HEK293 (cell line): ENCODE data around the gene COA8.
A peak's percentile ranks its signal among the peaks of the same experiment; 100 is the strongest.

Source experiments
- CTCF ChIA-PET: fragments of 350-600 bp; formaldehyde crosslinking; extraction: SDS; loops from one replicate; lab custom pipeline; 2021; ENCODE audit warnings: antibody characterized with exemption; lab: Yijun Ruan, JAX
- POLR2A ChIA-PET: fragments of 300-600 bp; formaldehyde crosslinking; extraction: SDS; loops from one replicate; lab custom pipeline; 2020; ENCODE audit warnings: antibody characterized with exemption, inconsistent platforms; lab: Yijun Ruan, JAX
- H3K27ac ChIP-seq: fragments of 200-500 bp; sonication (Bioruptor generic); 2 replicates; pipeline ENCODE4 v1.5.1; 2014; ENCODE audit warnings: low read depth, low read length, control low read depth, inconsistent platforms; ENCODE audit errors: extremely low read depth
- H3K36me3 ChIP-seq, 2 experiments: fragments of 200-500 bp in 1 of 2; sonication (Bioruptor generic) in 1 of 2; 1 replicate in 1 of 2; 2 replicates in 1 of 2; pipeline ENCODE4 v1.5.1; 2014 to 2017; ENCODE audit warnings: inconsistent platforms in 2 of 2, low read length in 2 of 2; ENCODE audit not compliant: control insufficient read depth in 2 of 2, insufficient read depth in 1 of 2
- H3K4me1 ChIP-seq: fragments of 200-500 bp; sonication (Bioruptor generic); 2 replicates; pipeline ENCODE4 v1.5.1; 2014; ENCODE audit warnings: mild to moderate bottlenecking, low read length, inconsistent platforms; ENCODE audit not compliant: control insufficient read depth, insufficient read depth
- H3K4me3 ChIP-seq: 2 replicates; pipeline ENCODE4 v1.5.1; 2011; ENCODE audit warnings: low read depth, mild to moderate bottlenecking, control low read depth, low read length, moderate library complexity
- H3K9me3 ChIP-seq: fragments of 200-500 bp; sonication (Bioruptor generic); 2 replicates; pipeline ENCODE4 v1.5.1; 2014; ENCODE audit warnings: low read depth, low read length, inconsistent platforms; ENCODE audit not compliant: control insufficient read depth, insufficient read depth
- GLIS1 ChIP-seq: fragments of 450-650 bp; formaldehyde crosslinking; IDR thresholded peaks from 2 replicates; pipeline ENCODE4 v1.5.1; 2016; ENCODE audit warnings: missing biosample characterization, missing genetic modification characterization
- KLF1 ChIP-seq: fragments of 450-650 bp; formaldehyde crosslinking; IDR thresholded peaks from 2 replicates; pipeline ENCODE4 v1.5.1; 2016; ENCODE audit warnings: missing biosample characterization, missing genetic modification characterization
- MYNN ChIP-seq: fragments of 450-650 bp; formaldehyde crosslinking; IDR thresholded peaks from 2 replicates; pipeline ENCODE4 v1.5.1; 2016; ENCODE audit warnings: missing biosample characterization, missing genetic modification characterization, borderline replicate concordance
- MZF1 ChIP-seq: fragments of 450-650 bp; formaldehyde crosslinking; IDR thresholded peaks from 2 replicates; pipeline ENCODE4 v1.5.1; 2017; ENCODE audit warnings: missing biosample characterization, missing genetic modification characterization, borderline replicate concordance
- PRDM6 ChIP-seq: fragments of 450-650 bp; formaldehyde crosslinking; IDR thresholded peaks from 2 replicates; pipeline ENCODE4 v1.5.1; 2017; ENCODE audit warnings: missing biosample characterization, missing genetic modification characterization
- TCF7L2 ChIP-seq: IDR thresholded peaks from 2 replicates; pipeline ENCODE4 v1.6.1; 2011; ENCODE audit warnings: low read depth, mild to moderate bottlenecking, inconsistent platforms, low read length, moderate library complexity, borderline replicate concordance
- WT1 ChIP-seq: fragments of 450-650 bp; formaldehyde crosslinking; IDR thresholded peaks from 2 replicates; pipeline ENCODE4 v1.5.1; 2016; ENCODE audit warnings: missing biosample characterization, missing genetic modification characterization
- ZBTB21 ChIP-seq: fragments of 450-650 bp; formaldehyde crosslinking; IDR thresholded peaks from 2 replicates; pipeline ENCODE4 v1.5.1; 2017; ENCODE audit warnings: missing biosample characterization, missing genetic modification characterization
- ZBTB7A ChIP-seq: fragments of 450-650 bp; formaldehyde crosslinking; IDR thresholded peaks from 2 replicates; pipeline ENCODE4 v1.5.1; 2016; ENCODE audit warnings: low read depth, missing biosample characterization, missing genetic modification characterization
- ZNF184 ChIP-seq: fragments of 450-650 bp; IDR thresholded peaks from 2 replicates; pipeline ENCODE4 v1.5.1; 2018; ENCODE audit warnings: missing biosample characterization, mild to moderate bottlenecking, missing genetic modification characterization
- ZNF214 ChIP-seq: fragments of 450-650 bp; formaldehyde crosslinking; IDR thresholded peaks from 2 replicates; pipeline ENCODE4 v1.5.1; 2017; ENCODE audit warnings: missing biosample characterization, mild to moderate bottlenecking, missing genetic modification characterization, borderline replicate concordance
- ZNF350 ChIP-seq: fragments of 450-650 bp; formaldehyde crosslinking; IDR thresholded peaks from 2 replicates; pipeline ENCODE4 v1.5.0; 2017; ENCODE audit warnings: missing biosample characterization, mild to moderate bottlenecking, missing genetic modification characterization
- ZNF37A ChIP-seq: fragments of 450-650 bp; IDR thresholded peaks from 2 replicates; pipeline ENCODE4 v1.5.1; 2018; ENCODE audit warnings: missing biosample characterization, missing genetic modification characterization
- ZNF501 ChIP-seq: fragments of 450-650 bp; formaldehyde crosslinking; IDR thresholded peaks from 2 replicates; pipeline ENCODE4 v1.5.1; 2016; ENCODE audit warnings: missing biosample characterization, missing genetic modification characterization
- ZNF596 ChIP-seq: fragments of 450-650 bp; IDR thresholded peaks from 2 replicates; pipeline ENCODE4 v1.5.0; 2018; ENCODE audit warnings: missing biosample characterization, mild to moderate bottlenecking, missing genetic modification characterization, moderate library complexity
- ZNF610 ChIP-seq: fragments of 450-650 bp; formaldehyde crosslinking; IDR thresholded peaks from 2 replicates; pipeline ENCODE4 v1.5.1; 2016; ENCODE audit warnings: missing biosample characterization, missing genetic modification characterization, borderline replicate concordance
- ZNF624 ChIP-seq: fragments of 450-650 bp; formaldehyde crosslinking; IDR thresholded peaks from 2 replicates; pipeline ENCODE4 v1.5.1; 2017; ENCODE audit warnings: missing biosample characterization, missing genetic modification characterization
- ZNF768 ChIP-seq: fragments of 450-650 bp; formaldehyde crosslinking; IDR thresholded peaks from 2 replicates; pipeline ENCODE4 v1.5.1; 2018; ENCODE audit warnings: missing biosample characterization, mild to moderate bottlenecking, missing genetic modification characterization
- ZNF843 ChIP-seq: fragments of 450-650 bp; formaldehyde crosslinking; IDR thresholded peaks from 2 replicates; pipeline ENCODE4 v1.5.1; 2016; ENCODE audit warnings: missing biosample characterization, missing genetic modification characterization
- ZSCAN30 ChIP-seq: fragments of 450-650 bp; IDR thresholded peaks from 2 replicates; pipeline ENCODE4 v1.5.1; 2018; ENCODE audit warnings: missing biosample characterization, mild to moderate bottlenecking, missing genetic modification characterization, moderate library complexity
- TF ChIP-seq, protein P1 (sequence below): fragments of 450-650 bp; formaldehyde crosslinking; IDR thresholded peaks from 2 replicates; pipeline ENCODE4 v1.5.1; 2016; ENCODE audit warnings: missing biosample characterization, missing genetic modification characterization, low read depth
- TF ChIP-seq, protein P2 (sequence below): fragments of 450-650 bp; formaldehyde crosslinking; IDR thresholded peaks from 2 replicates; pipeline ENCODE4 v1.5.1; 2016; ENCODE audit warnings: missing biosample characterization, missing genetic modification characterization
- TF ChIP-seq, protein P3 (sequence below): fragments of 450-650 bp; formaldehyde crosslinking; IDR thresholded peaks from 2 replicates; pipeline ENCODE4 v1.5.1; 2016; ENCODE audit warnings: missing biosample characterization, missing genetic modification characterization

Gene COA8

GRCh38 chr14:103593577-103593976, 30.8 kb downstream of the COA8 start:
- no peak for TF ChIP-seq ZNF624 (tag by site-specific recombination)
- TF ChIP-seq ZBTB7A (tag by site-specific recombination), result no peak
- TF ChIP-seq TCF7L2, result no peak
- no peak for TF ChIP-seq PRDM6 (tag by site-specific recombination)
- TF ChIP-seq MYNN, result no peak
- TF ChIP-seq, protein P1, sequence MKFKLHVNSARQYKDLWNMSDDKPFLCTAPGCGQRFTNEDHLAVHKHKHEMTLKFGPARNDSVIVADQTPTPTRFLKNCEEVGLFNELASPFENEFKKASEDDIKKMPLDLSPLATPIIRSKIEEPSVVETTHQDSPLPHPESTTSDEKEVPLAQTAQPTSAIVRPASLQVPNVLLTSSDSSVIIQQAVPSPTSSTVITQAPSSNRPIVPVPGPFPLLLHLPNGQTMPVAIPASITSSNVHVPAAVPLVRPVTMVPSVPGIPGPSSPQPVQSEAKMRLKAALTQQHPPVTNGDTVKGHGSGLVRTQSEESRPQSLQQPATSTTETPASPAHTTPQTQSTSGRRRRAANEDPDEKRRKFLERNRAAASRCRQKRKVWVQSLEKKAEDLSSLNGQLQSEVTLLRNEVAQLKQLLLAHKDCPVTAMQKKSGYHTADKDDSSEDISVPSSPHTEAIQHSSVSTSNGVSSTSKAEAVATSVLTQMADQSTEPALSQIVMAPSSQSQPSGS (tag by site-specific recombination), result no peak
- no peak overlapping the region for H3K27ac ChIP-seq
- H3K4me1 ChIP-seq, result peaks cover 8% of the 10 kb centered on the region
- ChIA-PET POLR2A (no interaction called here), CTCF (interaction anchor here (0.6 kb wide), 1 partner anchor 42 kb away, joined by 5 read pairs; no protein-coding TSS in a partner anchor)
- peaks cover 0 to 11% of the 10 kb centered on the region in 2 experiments; a peak in 2 of 3 replicates for H3K36me3 ChIP-seq
- H3K4me3 ChIP-seq, result no peak overlapping the region
- H3K9me3 ChIP-seq, result no peaks in the 10 kb centered on the region

- Histone ChIP-seq H3K27ac (no peak overlapping the region), H3K36me3 (peaks cover 0 to 4% of the 10 kb centered on the region in 2 experiments; a peak in 2 of 3 replicates), H3K9me3 (no peaks in the 10 kb centered on the region), H3K4me1 (peaks cover 8% of the 10 kb centered on the region)
- POLR2A ChIA-PET, result no interaction called here
- CTCF ChIA-PET, result no interaction called here
- no peak for TF ChIP-seq ZNF501 (tag by site-specific recombination)
- peak; percentile 44; the same call in 1 of the 2 replicates for TF ChIP-seq GLIS1
- TF ChIP-seq, all 188 proteins: peak for 1
- H3K4me3 ChIP-seq, result no peak overlapping the region
These were observed 31.5 kb downstream of the COA8 start for GRCh38 chr14:103594265-103594664.

DNA sequence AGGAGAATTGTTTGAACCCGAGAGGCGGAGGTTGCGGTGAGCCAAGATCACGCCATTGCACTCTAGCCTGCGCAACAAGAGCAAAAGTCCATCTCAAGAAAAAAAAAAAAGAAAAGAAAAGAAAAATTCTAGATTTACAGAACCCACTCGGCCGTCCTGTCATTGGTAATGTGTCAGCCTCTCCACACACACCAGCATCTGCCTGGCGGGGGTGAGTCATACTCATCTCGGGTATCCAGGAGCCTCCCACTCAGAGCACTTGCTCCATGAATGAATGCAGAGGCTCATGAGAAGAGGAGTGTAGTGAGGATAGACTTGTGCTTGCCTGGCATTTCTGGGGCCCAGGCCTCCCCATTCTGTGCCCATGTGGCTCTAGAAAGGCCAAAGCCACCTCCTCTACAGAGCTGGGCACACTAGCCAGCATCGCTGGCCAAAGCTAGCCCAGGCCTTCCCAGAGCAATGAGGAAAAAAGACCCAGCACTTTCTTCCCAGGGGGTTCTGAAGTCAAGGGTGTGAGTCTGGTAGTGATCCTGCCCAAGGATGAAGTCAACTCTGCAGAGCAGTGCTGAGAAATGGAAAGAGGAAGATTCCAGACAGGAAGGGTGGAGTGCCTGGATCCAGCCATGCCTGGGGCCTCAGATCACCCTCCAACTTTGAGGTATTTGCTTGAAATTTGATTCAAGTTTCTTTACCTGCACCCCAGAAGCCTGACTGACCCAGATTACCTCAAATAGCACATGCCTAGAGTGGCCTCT, 35.0 kb downstream of the COA8 start:
- Histone ChIP-seq H3K4me1 (peaks cover 8% of the 10 kb centered on the region), H3K9me3 (no peaks in the 10 kb centered on the region), H3K36me3 (no peaks in the 10 kb centered on the region), H3K27ac (no peak overlapping the region), H3K4me3 (no peak overlapping the region)
- ChIA-PET POLR2A (interaction anchor here (0.6 kb wide), 1 partner anchor 21 kb away, joined by 4 read pairs; no protein-coding TSS in a partner anchor), CTCF (no interaction called here)
- TF ChIP-seq ZNF596 (tag by site-specific recombination), result no peak
- TF ChIP-seq, protein P2, sequence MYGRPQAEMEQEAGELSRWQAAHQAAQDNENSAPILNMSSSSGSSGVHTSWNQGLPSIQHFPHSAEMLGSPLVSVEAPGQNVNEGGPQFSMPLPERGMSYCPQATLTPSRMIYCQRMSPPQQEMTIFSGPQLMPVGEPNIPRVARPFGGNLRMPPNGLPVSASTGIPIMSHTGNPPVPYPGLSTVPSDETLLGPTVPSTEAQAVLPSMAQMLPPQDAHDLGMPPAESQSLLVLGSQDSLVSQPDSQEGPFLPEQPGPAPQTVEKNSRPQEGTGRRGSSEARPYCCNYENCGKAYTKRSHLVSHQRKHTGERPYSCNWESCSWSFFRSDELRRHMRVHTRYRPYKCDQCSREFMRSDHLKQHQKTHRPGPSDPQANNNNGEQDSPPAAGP, result peak; percentile 37; the same call in 1 of the 2 replicates
- TF ChIP-seq ZNF501 (tag by site-specific recombination), result no peak
- TF ChIP-seq WT1 (tag by site-specific recombination), result no peak
- TF ChIP-seq ZNF37A (tag by site-specific recombination), result no peak
- TF ChIP-seq ZNF768, result no peak
- 0 out of 2 replicates have a peak, but pooled peaks have one; percentile 20 for TF ChIP-seq KLF1
- TF ChIP-seq MZF1, result no peak
- no peak for TF ChIP-seq ZBTB21 (tag by site-specific recombination)
- TF ChIP-seq ZNF610 (tag by site-specific recombination), result no peak
- no peak for TF ChIP-seq ZNF184 (tag by site-specific recombination)
- TF ChIP-seq ZNF843, result no peak
- no peak for TF ChIP-seq ZNF214 (tag by site-specific recombination)
- no peak for TF ChIP-seq ZSCAN30 (tag by site-specific recombination)
- TF ChIP-seq, protein P3, sequence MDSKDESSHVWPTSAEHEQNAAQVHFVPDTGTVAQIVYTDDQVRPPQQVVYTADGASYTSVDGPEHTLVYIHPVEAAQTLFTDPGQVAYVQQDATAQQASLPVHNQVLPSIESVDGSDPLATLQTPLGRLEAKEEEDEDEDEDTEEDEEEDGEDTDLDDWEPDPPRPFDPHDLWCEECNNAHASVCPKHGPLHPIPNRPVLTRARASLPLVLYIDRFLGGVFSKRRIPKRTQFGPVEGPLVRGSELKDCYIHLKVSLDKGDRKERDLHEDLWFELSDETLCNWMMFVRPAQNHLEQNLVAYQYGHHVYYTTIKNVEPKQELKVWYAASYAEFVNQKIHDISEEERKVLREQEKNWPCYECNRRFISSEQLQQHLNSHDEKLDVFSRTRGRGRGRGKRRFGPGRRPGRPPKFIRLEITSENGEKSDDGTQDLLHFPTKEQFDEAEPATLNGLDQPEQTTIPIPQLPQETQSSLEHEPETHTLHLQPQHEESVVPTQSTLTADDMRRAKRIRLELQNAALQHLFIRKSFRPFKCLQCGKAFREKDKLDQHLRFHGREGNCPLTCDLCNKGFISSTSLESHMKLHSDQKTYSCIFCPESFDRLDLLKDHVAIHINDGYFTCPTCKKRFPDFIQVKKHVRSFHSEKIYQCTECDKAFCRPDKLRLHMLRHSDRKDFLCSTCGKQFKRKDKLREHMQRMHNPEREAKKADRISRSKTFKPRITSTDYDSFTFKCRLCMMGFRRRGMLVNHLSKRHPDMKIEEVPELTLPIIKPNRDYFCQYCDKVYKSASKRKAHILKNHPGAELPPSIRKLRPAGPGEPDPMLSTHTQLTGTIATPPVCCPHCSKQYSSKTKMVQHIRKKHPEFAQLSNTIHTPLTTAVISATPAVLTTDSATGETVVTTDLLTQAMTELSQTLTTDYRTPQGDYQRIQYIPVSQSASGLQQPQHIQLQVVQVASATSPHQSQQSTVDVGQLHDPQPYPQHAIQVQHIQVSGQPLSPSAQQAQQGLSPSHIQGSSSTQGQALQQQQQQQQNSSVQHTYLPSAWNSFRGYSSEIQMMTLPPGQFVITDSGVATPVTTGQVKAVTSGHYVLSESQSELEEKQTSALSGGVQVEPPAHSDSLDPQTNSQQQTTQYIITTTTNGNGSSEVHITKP, result peak; percentile 57; the same call in 1 of the 2 replicates
- TF ChIP-seq ZNF350, result no peak
